GM12892 (cell line): Measurements from ENCODE around the gene PPP2R5B.

ENCODE experiments used
- DNase-seq: peaks from one replicate; pipeline ENCODE4 v3.0.0; 2011; ENCODE audit not compliant: insufficient read length
- FAIRE-seq: peaks from 2 replicates; lab custom pipeline; 2011; peaks lifted over from hg19 to GRCh38; lab: Jason Lieb, UNC
- POLR2A ChIP-seq: IDR thresholded peaks from 2 replicates; pipeline ENCODE4 v1.6.1; 2011; ENCODE audit warnings: low read depth, low read length, control low read depth
- POLR2AphosphoS5 ChIP-seq: IDR thresholded peaks from 2 replicates; pipeline ENCODE4 v1.6.1; 2011; ENCODE audit warnings: low read depth, low read length, control low read depth
- TAF1 ChIP-seq: IDR thresholded peaks from 2 replicates; pipeline ENCODE4 v1.6.1; 2011; ENCODE audit warnings: low read depth, mild to moderate bottlenecking, control low read depth, low read length, borderline replicate concordance

Gene PPP2R5B

GRCh38 chr11:64911689-64912088 lies 12.8 kb upstream of the PPP2R5B start:
- FAIRE-seq, result no peak
- DNase-seq, result no peak
- TF ChIP-seq TAF1, result no peak
- no peak for TF ChIP-seq POLR2A
- no peak for TF ChIP-seq POLR2AphosphoS5

GRCh38 chr11:64913171-64913727 lies 11.2 kb upstream of the PPP2R5B start:
- DNase-seq (no peak), FAIRE-seq (no peak)
- TF ChIP-seq POLR2A, result no peak
- no peak for TF ChIP-seq POLR2AphosphoS5
- no peak for TF ChIP-seq TAF1

GRCh38 chr11:64914123-64914522 lies 10.4 kb upstream of the PPP2R5B start:
- no peak for TF ChIP-seq POLR2A
- TF ChIP-seq POLR2AphosphoS5, result no peak
- TF ChIP-seq TAF1, result no peak
- DNase-seq (no peak), FAIRE-seq (no peak)

GRCh38 chr11:64915376-64915887 lies 9.1 kb upstream of the PPP2R5B start:
- TF ChIP-seq POLR2A, result no peak
- TF ChIP-seq POLR2AphosphoS5, result no peak
- no peak for TF ChIP-seq TAF1
- no peak for FAIRE-seq
- DNase-seq, result no peak

GRCh38 chr11:64916040-64916774 lies 8.3 kb upstream of the PPP2R5B start:
- peak; percentile 53 for DNase-seq
- TF ChIP-seq POLR2A (no peak), POLR2AphosphoS5 (no peak), TAF1 (no peak)
- peak; percentile 86 for FAIRE-seq

- DNase-seq (peak; percentile 98), FAIRE-seq (peak; percentile 99)
- TF ChIP-seq TAF1 (peak; percentile 60; the same call in 1 of the 2 replicates), POLR2A (peak; percentile 73; the same call in 1 of the 2 replicates), POLR2AphosphoS5 (peak; percentile 55; the same call in 1 of the 2 replicates)
Observed at GRCh38 chr11:64916775-64917662, 7.5 kb upstream of the PPP2R5B start, which contains the start of gene ATG2A. TSS of gene ATG2A (minus strand) at chr11:64917209. CDS start at chr11:64917135, 74 bp downstream.

- TF ChIP-seq POLR2AphosphoS5 (no peak), TAF1 (no peak), POLR2A (no peak)
- no peak for DNase-seq
- no peak for FAIRE-seq
Observed at GRCh38 chr11:64917663-64917995, 6.9 kb upstream of the PPP2R5B start.

- TF ChIP-seq POLR2AphosphoS5 (no peak), TAF1 (no peak), POLR2A (no peak)
- DNase-seq (no peak), FAIRE-seq (no peak)
Observed at GRCh38 chr11:64918017-64918416, 6.5 kb upstream of the PPP2R5B start.

- FAIRE-seq, result no peak
- TF ChIP-seq POLR2AphosphoS5, result no peak
- no peak for TF ChIP-seq POLR2A
- TF ChIP-seq TAF1, result no peak
- no peak for DNase-seq
Observed at GRCh38 chr11:64919627-64920026, 4.9 kb upstream of the PPP2R5B start.

GRCh38 chr11:64920124-64920523 lies 4.4 kb upstream of the PPP2R5B start:
- TF ChIP-seq POLR2AphosphoS5 (no peak), TAF1 (no peak)
- DNase-seq (no peak), FAIRE-seq (no peak)

- TF ChIP-seq POLR2AphosphoS5, result no peak
- DNase-seq (no peak), FAIRE-seq (no peak)
Observed at GRCh38 chr11:64921384-64921783, 3.1 kb upstream of the PPP2R5B start.
